H1 (cell line): ENCODE results near the gene ARSK. TPM values are rescaled to one million over a fixed set of nuclear protein-coding genes. Genes with fewer than 3 reads are reported as not detected.

Experiments used
- CTCF ChIA-PET: fragments of 300-600 bp; sonication (Branson Sonifier 250); formaldehyde crosslinking; loops from one replicate; lab custom pipeline; 2021; ENCODE audit not compliant: partially characterized antibody; lab: Charles Lee
- POLR2A ChIA-PET: fragments of 300-600 bp; sonication (Branson Sonifier 250); formaldehyde crosslinking; loops from one replicate; lab custom pipeline; 2021; ENCODE audit warnings: inconsistent platforms; ENCODE audit not compliant: partially characterized antibody; lab: Charles Lee
- DNase-seq, 2 experiments: peaks; one replicate each; pipeline versions ENCODE4 v3.0.0 to v3.0.0-alpha.2; 2010 to 2022; ENCODE audit warnings: low spot score in 2 of 2, low read depth in 1 of 2, mixed read lengths in 1 of 2
- FAIRE-seq: peaks from 2 replicates; lab custom pipeline; 2011; peaks lifted over from hg19 to GRCh38; lab: Jason Lieb, UNC
- H2AFZ ChIP-seq: 2 replicates; pipeline ENCODE4 v1.8.1; 2012; ENCODE audit warnings: low read length, inconsistent platforms
- H2AK5ac ChIP-seq: 2 replicates; pipeline ENCODE4 v1.6.1; 2013; ENCODE audit warnings: low read depth, low read length
- H2BK120ac ChIP-seq: replicated peaks from 2 replicates; pipeline ENCODE3; 2013; ENCODE audit warnings: low read depth, low read length, inconsistent platforms
- H2BK12ac ChIP-seq: 2 replicates; pipeline ENCODE4 v1.6.1; 2013; ENCODE audit warnings: low read depth, low read length
- H2BK15ac ChIP-seq: 2 replicates; pipeline ENCODE4 v1.6.1; 2013; ENCODE audit warnings: low read length
- H2BK20ac ChIP-seq: 2 replicates; pipeline ENCODE4 v1.6.1; 2013; ENCODE audit warnings: low read length
- H2BK5ac ChIP-seq: 2 replicates; pipeline ENCODE4 v1.6.1; 2013; ENCODE audit warnings: low read depth, low read length
- H3K14ac ChIP-seq: 2 replicates; pipeline ENCODE4 v1.6.1; 2013; ENCODE audit warnings: inconsistent platforms; ENCODE audit not compliant: insufficient read length
- H3K18ac ChIP-seq: 2 replicates; pipeline ENCODE4 v1.6.1; 2013; ENCODE audit warnings: low read length; ENCODE audit errors: extremely low read depth
- H3K23ac ChIP-seq: 2 replicates; pipeline ENCODE4 v1.6.1; 2013; ENCODE audit warnings: inconsistent platforms; ENCODE audit not compliant: insufficient read length
- H3K23me2 ChIP-seq: 2 replicates; pipeline ENCODE4 v1.6.1; 2013; ENCODE audit warnings: low read depth, low read length
- H3K27ac ChIP-seq: 2 replicates; pipeline ENCODE4 v1.6.1; 2011; ENCODE audit warnings: low read depth, low read length, inconsistent platforms
- H3K27me3 ChIP-seq, 4 experiments: replicated peaks in 1 of 4; 1 replicate in 1 of 4; 2 replicates in 3 of 4; pipeline versions ENCODE4 v1.6.1 to v1.8.1; 2011 to 2013; ENCODE audit warnings: low read length in 3 of 4, mild to moderate bottlenecking in 3 of 4, inconsistent platforms in 2 of 4, mixed read lengths in 2 of 4, moderate library complexity in 1 of 4; ENCODE audit not compliant: control insufficient read depth in 3 of 4, insufficient read depth in 3 of 4; ENCODE audit errors: extremely low read depth in 1 of 4
- H3K36me3 ChIP-seq, 4 experiments: 2 replicates each; pipeline versions ENCODE4 v1.6.1 to v1.8.1; 2011 to 2013; ENCODE audit warnings: mild to moderate bottlenecking in 4 of 4, low read length in 3 of 4, moderate library complexity in 2 of 4, control low read depth in 1 of 4, inconsistent platforms in 1 of 4; ENCODE audit not compliant: insufficient read depth in 4 of 4, control insufficient read depth in 2 of 4
- H3K4ac ChIP-seq: replicated peaks from 2 replicates; pipeline ENCODE3; 2013; ENCODE audit warnings: low read length, low read depth, mixed read lengths, inconsistent platforms; ENCODE audit not compliant: insufficient read length
- H3K4me1 ChIP-seq, 4 experiments: replicated peaks in 1 of 4; 1 replicate in 1 of 4; 2 replicates in 3 of 4; pipeline versions ENCODE4 v1.6.1 to v1.8.1; 2011 to 2013; ENCODE audit warnings: low read length in 3 of 4, inconsistent platforms in 2 of 4, mixed read lengths in 1 of 4; ENCODE audit not compliant: insufficient read depth in 4 of 4, control insufficient read depth in 3 of 4
- H3K4me2 ChIP-seq, 2 experiments: 2 replicates each; pipeline versions ENCODE4 v1.6.1 to v1.8.1; 2011 to 2013; ENCODE audit warnings: low read depth in 2 of 2, low read length in 2 of 2, control low read depth in 1 of 2, inconsistent platforms in 1 of 2, mild to moderate bottlenecking in 1 of 2; ENCODE audit not compliant: insufficient read depth in 1 of 2
- H3K4me3 ChIP-seq, 4 experiments: fragments of 200-600, 300-600 bp in 1 of 4; sonication (generic), shearing (Covaris generic), sonication (Bioruptor Twin) in 1 of 4; 2 replicates each; pipeline versions ENCODE4 v1.5.1 to v1.8.1; 2011 to 2016; ENCODE audit warnings: low read length in 4 of 4, low read depth in 3 of 4, control low read depth in 2 of 4, inconsistent platforms in 2 of 4, mild to moderate bottlenecking in 2 of 4, mixed read lengths in 1 of 4, moderate library complexity in 1 of 4; ENCODE audit not compliant: insufficient read depth in 2 of 4; ENCODE audit errors: extremely low read depth in 1 of 4
- H3K56ac ChIP-seq: replicated peaks from 2 replicates; pipeline ENCODE3; 2013; ENCODE audit warnings: low read depth, mild to moderate bottlenecking, mixed read lengths, low read length, inconsistent platforms; ENCODE audit not compliant: insufficient read length
- H3K79me1 ChIP-seq: 2 replicates; pipeline ENCODE4 v1.6.1; 2013; ENCODE audit warnings: low read depth, low read length, control low read depth
- H3K79me2 ChIP-seq, 2 experiments: 2 replicates each; pipeline versions ENCODE4 v1.6.1 to v1.8.1; 2012 to 2013; ENCODE audit warnings: low read length in 2 of 2, mild to moderate bottlenecking in 2 of 2, inconsistent platforms in 1 of 2; ENCODE audit not compliant: insufficient read depth in 2 of 2, control insufficient read depth in 1 of 2
- H3K9ac ChIP-seq, 4 experiments: replicated peaks in 1 of 4; 1 replicate in 1 of 4; 2 replicates in 3 of 4; pipeline versions ENCODE4 v1.6.1 to v1.8.1; 2011 to 2013; ENCODE audit warnings: low read depth in 3 of 4, low read length in 3 of 4, control low read depth in 2 of 4, mild to moderate bottlenecking in 2 of 4, moderate library complexity in 2 of 4, inconsistent platforms in 1 of 4; ENCODE audit errors: extremely low read depth in 1 of 4
- H3K9me3 ChIP-seq, 2 experiments: 2 replicates each; pipeline versions ENCODE4 v1.6.1 to v1.8.1; 2012 to 2013; ENCODE audit warnings: mild to moderate bottlenecking in 2 of 2, moderate library complexity in 2 of 2, control low read depth in 1 of 2, inconsistent platforms in 1 of 2, low read depth in 1 of 2, low read length in 1 of 2, mixed read lengths in 1 of 2; ENCODE audit not compliant: insufficient read depth in 2 of 2
- H4K20me1 ChIP-seq, 2 experiments: replicated peaks in 1 of 2; 2 replicates each; pipeline versions ENCODE3 to v1.8.1; 2011 to 2013; ENCODE audit warnings: inconsistent platforms in 2 of 2, low read length in 2 of 2, mild to moderate bottlenecking in 1 of 2; ENCODE audit not compliant: insufficient read depth in 2 of 2, control insufficient read depth in 1 of 2
- H4K5ac ChIP-seq: 2 replicates; pipeline ENCODE4 v1.6.1; 2013; ENCODE audit warnings: low read length, low read depth, mixed read lengths, inconsistent platforms; ENCODE audit not compliant: insufficient read length
- H4K8ac ChIP-seq: 2 replicates; pipeline ENCODE4 v1.8.0; 2013; ENCODE audit warnings: mild to moderate bottlenecking, moderate library complexity, low read length, inconsistent platforms; ENCODE audit not compliant: insufficient read depth; ENCODE audit errors: extremely low read depth
- H4K91ac ChIP-seq: replicated peaks from 2 replicates; pipeline ENCODE3; 2013; ENCODE audit warnings: low read length, mixed read lengths, inconsistent platforms; ENCODE audit not compliant: insufficient read length
- CREB1 ChIP-seq: IDR thresholded peaks from 2 replicates; pipeline ENCODE4 v1.6.1; 2012; ENCODE audit warnings: inconsistent platforms
- EP300 ChIP-seq, 2 experiments: IDR thresholded peaks; 1 replicate in 1 of 2; 2 replicates in 1 of 2; pipeline ENCODE4 v1.6.1; 2011 to 2012; ENCODE audit warnings: low read depth in 2 of 2, low read length in 2 of 2, mild to moderate bottlenecking in 2 of 2, borderline replicate concordance in 1 of 2, inconsistent platforms in 1 of 2, moderate library complexity in 1 of 2
- EZH2 ChIP-seq: fragments of 200-600 bp; sonication (generic); IDR thresholded peaks from 2 replicates; pipeline ENCODE4 v1.7.1; 2012; ENCODE audit warnings: low read depth, mild to moderate bottlenecking, moderate library complexity, low read length, inconsistent platforms; ENCODE audit not compliant: severe bottlenecking
- JUN ChIP-seq: IDR thresholded peaks from 2 replicates; pipeline ENCODE4 v1.6.1; 2011; ENCODE audit warnings: low read depth, mild to moderate bottlenecking, improper control_type of control experiment, low read length
- KDM1A ChIP-seq: fragments of 200-600, 300-600 bp; sonication (generic); IDR thresholded peaks from 2 replicates; pipeline ENCODE4 v1.7.1; 2016; ENCODE audit warnings: mild to moderate bottlenecking, low read length, borderline replicate concordance
- SP2 ChIP-seq: IDR thresholded peaks from 2 replicates; pipeline ENCODE4 v1.6.1; 2012; ENCODE audit warnings: mild to moderate bottlenecking, low read length, inconsistent platforms
- TBP ChIP-seq: IDR thresholded peaks from 2 replicates; pipeline ENCODE4 v1.6.1; 2011; ENCODE audit warnings: low read depth, low read length, improper control_type of control experiment
- TEAD4 ChIP-seq: IDR thresholded peaks from 2 replicates; pipeline ENCODE4 v1.6.1; 2012; ENCODE audit warnings: low read depth, low read length, inconsistent platforms, mixed read lengths
- WGBS, 2 experiments: shearing (Covaris generic) in 1 of 2; methylation state at CpG; one replicate each; pipeline versions ENCODE4 v1.1.6 to v1.1.7; 2013 to 2015; ENCODE audit warnings: low lambda C conversion rate in 2 of 2, mixed read lengths in 2 of 2, inconsistent platforms in 1 of 2, low coverage in 1 of 2, missing lambda C conversion rate in 1 of 2; ENCODE audit not compliant: insufficient replicate concordance in 2 of 2, insufficient coverage in 1 of 2, insufficient read length in 1 of 2; ENCODE audit errors: extremely low coverage in 1 of 2, missing lambda C conversion rate in 1 of 2; 5-methylcytosine and 5-hydroxymethylcytosine counted together
- polyA plus RNA-seq, 7 experiments: library from polyadenylated mRNA; depleted of rRNA in 3 of 7; stranded (reverse) in 5 of 7; unstranded in 2 of 7; fragments of >200 nt in 5 of 7; fragments of 200-250 nt in 2 of 7; gene quantifications; 1 replicate in 5 of 7; 2 replicates in 1 of 7; 4 replicates in 1 of 7; pipeline versions ENCODE4 v1.2.1 to v1.2.3, GENCODE V29; 2011 to 2013; ENCODE audit warnings: missing spikeins in 2 of 7, mixed read lengths in 2 of 7
- total RNA-seq: library from RNA; stranded (reverse); fragmentation: NEBNext Ultra II Directional; extraction: Animal tissue kit (Norgen Biotek cat#: 25700); gene quantifications from 2 replicates; pipeline ENCODE4 v1.2.1, GENCODE V29; 2021
- TF ChIP-seq, protein P1 (sequence below), 3 experiments: IDR thresholded peaks; 1 replicate in 2 of 3; 2 replicates in 1 of 3; pipeline versions ENCODE4 v1.5.1 to v1.6.1; 2011; ENCODE audit warnings: low read length in 3 of 3, mild to moderate bottlenecking in 3 of 3, inconsistent platforms in 2 of 3, low read depth in 1 of 3, moderate library complexity in 1 of 3; ENCODE audit not compliant: insufficient read depth in 1 of 3; ENCODE audit errors: control extremely low read depth in 1 of 3
- TF ChIP-seq, protein P2 (sequence below): IDR thresholded peaks from 2 replicates; pipeline ENCODE4 v1.6.1; 2012; ENCODE audit warnings: low read length, inconsistent platforms

The ARSK gene
- total and polyA plus RNA-seq, 2 of the 8 experiments (the other 6 are each of a cell fraction or from before 2014, with no cell fraction given), result 8.4 to 14.1 TPM

DNA sequence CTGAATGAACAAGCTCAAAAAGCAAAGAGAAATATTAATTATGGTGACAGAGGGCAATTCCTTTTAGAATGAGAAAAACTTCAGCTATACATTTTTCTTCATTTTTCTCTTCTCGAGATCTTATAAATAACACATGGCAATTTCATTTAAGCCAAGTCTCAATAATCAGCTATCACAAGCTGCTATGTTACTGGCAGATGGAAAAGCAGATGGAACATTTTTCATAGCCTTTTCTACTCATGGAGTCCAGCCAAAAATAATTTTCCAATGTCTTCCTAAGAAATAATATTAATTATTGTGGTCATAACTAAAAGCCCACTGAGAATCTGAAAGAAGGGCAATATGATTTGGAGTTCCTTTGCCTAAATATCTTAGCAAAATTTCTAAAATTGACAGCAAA is 35.8 kb upstream of the ARSK start:
- Histone ChIP-seq H3K18ac (no peak overlapping the region), H3K79me2 (no peaks in the 10 kb centered on the region), H4K91ac (no peak overlapping the region), H4K5ac (no peak overlapping the region), H3K4me2 (no peak overlapping the region), H3K27ac (no peak overlapping the region), H3K23me2 (no peaks in the 10 kb centered on the region), H3K9ac (no peak overlapping the region), H4K8ac (no peak overlapping the region), H3K23ac (no peak overlapping the region), H3K4me1 (no peaks in the 10 kb centered on the region), H2BK5ac (no peak overlapping the region), H3K14ac (no peak overlapping the region), H2BK12ac (no peak overlapping the region), H2AFZ (no peak overlapping the region), H3K4me3 (no peak overlapping the region), H2BK120ac (no peak overlapping the region), H3K36me3 (peaks cover 0 to 64% (median 20%) of the 10 kb centered on the region in 4 experiments; a peak in 7 of 8 replicates), H4K20me1 (no peaks in the 10 kb centered on the region), H3K4ac (no peak overlapping the region), H2AK5ac (no peak overlapping the region), H2BK15ac (no peak overlapping the region), H3K56ac (no peak overlapping the region), H3K9me3 (no peaks in the 10 kb centered on the region), H3K27me3 (peaks cover 0 to 1% (median 0%) of the 10 kb centered on the region in 4 experiments; a peak in 1 of 7 replicates), H3K79me1 (no peaks in the 10 kb centered on the region), H2BK20ac (no peak overlapping the region)
- CTCF ChIA-PET, result no interaction called here
- 95% methylated on average over 1 of the region's 1 CpG; no CpG with 5 or more reads in 1 of the 2 experiments for WGBS, 2 experiments
- FAIRE-seq (no peak), DNase-seq (no peak)
- POLR2A ChIA-PET, result no interaction called here
- TF ChIP-seq CREB1, result no peak
- TF ChIP-seq, protein P1, sequence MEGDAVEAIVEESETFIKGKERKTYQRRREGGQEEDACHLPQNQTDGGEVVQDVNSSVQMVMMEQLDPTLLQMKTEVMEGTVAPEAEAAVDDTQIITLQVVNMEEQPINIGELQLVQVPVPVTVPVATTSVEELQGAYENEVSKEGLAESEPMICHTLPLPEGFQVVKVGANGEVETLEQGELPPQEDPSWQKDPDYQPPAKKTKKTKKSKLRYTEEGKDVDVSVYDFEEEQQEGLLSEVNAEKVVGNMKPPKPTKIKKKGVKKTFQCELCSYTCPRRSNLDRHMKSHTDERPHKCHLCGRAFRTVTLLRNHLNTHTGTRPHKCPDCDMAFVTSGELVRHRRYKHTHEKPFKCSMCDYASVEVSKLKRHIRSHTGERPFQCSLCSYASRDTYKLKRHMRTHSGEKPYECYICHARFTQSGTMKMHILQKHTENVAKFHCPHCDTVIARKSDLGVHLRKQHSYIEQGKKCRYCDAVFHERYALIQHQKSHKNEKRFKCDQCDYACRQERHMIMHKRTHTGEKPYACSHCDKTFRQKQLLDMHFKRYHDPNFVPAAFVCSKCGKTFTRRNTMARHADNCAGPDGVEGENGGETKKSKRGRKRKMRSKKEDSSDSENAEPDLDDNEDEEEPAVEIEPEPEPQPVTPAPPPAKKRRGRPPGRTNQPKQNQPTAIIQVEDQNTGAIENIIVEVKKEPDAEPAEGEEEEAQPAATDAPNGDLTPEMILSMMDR (IDR thresholded peaks at IDR 0.05; ENCODE audit: control extremely low read depth in 1 of 3, insufficient read depth in 1 of 3, low read depth in 1 of 3, low read length in 3 of 3), result no peak
- no peak for TF ChIP-seq EP300 (IDR thresholded peaks at IDR 0.05; ENCODE audit: borderline replicate concordance in 1 of 2, low read depth in 2 of 2, low read length in 2 of 2)
- TF ChIP-seq, protein P2, sequence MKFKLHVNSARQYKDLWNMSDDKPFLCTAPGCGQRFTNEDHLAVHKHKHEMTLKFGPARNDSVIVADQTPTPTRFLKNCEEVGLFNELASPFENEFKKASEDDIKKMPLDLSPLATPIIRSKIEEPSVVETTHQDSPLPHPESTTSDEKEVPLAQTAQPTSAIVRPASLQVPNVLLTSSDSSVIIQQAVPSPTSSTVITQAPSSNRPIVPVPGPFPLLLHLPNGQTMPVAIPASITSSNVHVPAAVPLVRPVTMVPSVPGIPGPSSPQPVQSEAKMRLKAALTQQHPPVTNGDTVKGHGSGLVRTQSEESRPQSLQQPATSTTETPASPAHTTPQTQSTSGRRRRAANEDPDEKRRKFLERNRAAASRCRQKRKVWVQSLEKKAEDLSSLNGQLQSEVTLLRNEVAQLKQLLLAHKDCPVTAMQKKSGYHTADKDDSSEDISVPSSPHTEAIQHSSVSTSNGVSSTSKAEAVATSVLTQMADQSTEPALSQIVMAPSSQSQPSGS, result no peak
- no peak for TF ChIP-seq KDM1A
- TF ChIP-seq TBP, result no peak
- TF ChIP-seq TEAD4, result no peak
- TF ChIP-seq JUN, result no peak
- no peak for TF ChIP-seq SP2
- TF ChIP-seq EZH2, result no peak
